ENCODE data around the gene ZNF789. TPM values are rescaled to one million over a fixed set of nuclear protein-coding genes. Genes with fewer than 3 reads are reported as not detected.

The ZNF789 gene
- 4.1 and 5.0 TPM in 2 replicates for polyA plus RNA-seq (2013)

GRCh38 chr7:99472561-99473314, at the start of gene ZNF789:
Gene ZNF789, plus strand, starts transcription at chr7:99472890. Its CDS starts 3,567 bp downstream, at chr7:99476457.
- no CpG with 5 or more reads among the region's 56 CpGs for WGBS (ENCODE audit: extremely low coverage, insufficient coverage, insufficient read length)
- no peak within 1 kb of the TSS for H2BK12ac ChIP-seq (ENCODE audit: low read length)

GRCh38 chr7:99424932-99425730, 47.6 kb upstream of the ZNF789 start:
- H3K79me2 ChIP-seq (ENCODE audit: control insufficient read depth, insufficient read depth, low read length, poor library complexity): no peaks in the 10 kb centered on the region
- no peak overlapping the region for H3K4me3 ChIP-seq (ENCODE audit: low read depth, low read length)
- no peaks in the 10 kb centered on the region for H3K79me1 ChIP-seq (ENCODE audit: low read length)
- no peak overlapping the region for H3K4ac ChIP-seq (ENCODE audit: low read depth, low read length)
- WGBS (ENCODE audit: extremely low coverage, insufficient coverage, insufficient read length): no CpG with 5 or more reads among the region's 24 CpGs
- no peaks in the 10 kb centered on the region for H3K27me3 ChIP-seq (ENCODE audit: insufficient read depth, low read length)
- no peak overlapping the region for H3K27ac ChIP-seq (ENCODE audit: low read depth, low read length)
- H3K9me3 ChIP-seq (ENCODE audit: insufficient read depth, low read depth, low read length): no peaks in the 10 kb centered on the region
- no peak overlapping the region for H4K91ac ChIP-seq (ENCODE audit: low read depth, low read length)
- H3K23ac ChIP-seq (ENCODE audit: low read length): no peak overlapping the region
- H4K12ac ChIP-seq (ENCODE audit: low read depth, low read length): no peak overlapping the region
- H3K36me3 ChIP-seq (ENCODE audit: control insufficient read depth in 1 of 2, insufficient read depth in 2 of 2, low read length in 2 of 2): peaks cover 63 to 71% of the 10 kb centered on the region in 2 experiments
- no peak overlapping the region for H2BK5ac ChIP-seq (ENCODE audit: low read depth, low read length, poor library complexity)
- H2AK5ac ChIP-seq (ENCODE audit: low read length): no peak overlapping the region
- no peak overlapping the region for H2BK120ac ChIP-seq (ENCODE audit: insufficient read depth, low read length, poor library complexity)
- H2BK12ac ChIP-seq (ENCODE audit: low read length): no peak overlapping the region
- no peaks in the 10 kb centered on the region for H3K4me1 ChIP-seq (ENCODE audit: control insufficient read depth in 1 of 2, insufficient read depth in 2 of 2, low read length in 2 of 2)
- no peak overlapping the region for H3K9ac ChIP-seq (ENCODE audit: low read length)
- H3K4me2 ChIP-seq (ENCODE audit: low read length): no peak overlapping the region
- H3K18ac ChIP-seq (ENCODE audit: low read length): no peak overlapping the region
- H3K14ac ChIP-seq (ENCODE audit: low read length): no peak overlapping the region
- no peak overlapping the region for H2AFZ ChIP-seq (ENCODE audit: insufficient read depth, low read length, poor library complexity)
- DNase-seq: no peak
- H4K8ac ChIP-seq (ENCODE audit: low read depth, low read length): no peak overlapping the region

More at GRCh38 chr7:99472561-99473314, at the start of gene ZNF789:
- Histone ChIP-seq H2BK5ac (ENCODE audit: low read depth, low read length, poor library complexity) (peak within 1 kb of the TSS; percentile 74), H2AFZ (ENCODE audit: insufficient read depth, low read length, poor library complexity) (peak within 1 kb of the TSS; percentile 99), H3K9me3 (ENCODE audit: insufficient read depth, low read depth, low read length) (no peaks in the 10 kb centered on the region), H3K4me2 (ENCODE audit: low read length) (peak within 1 kb of the TSS; percentile 98), H3K4ac (ENCODE audit: low read depth, low read length) (peak within 1 kb of the TSS; percentile 80), H3K23ac (ENCODE audit: low read length) (peak within 1 kb of the TSS; percentile 69), H3K4me3 (ENCODE audit: low read depth, low read length) (peak within 1 kb of the TSS; percentile 94), H3K4me1 (ENCODE audit: control insufficient read depth in 1 of 2, insufficient read depth in 2 of 2, low read length in 2 of 2) (peaks cover 0 to 5% of the 10 kb centered on the region in 2 experiments), H4K12ac (ENCODE audit: low read depth, low read length) (peak within 1 kb of the TSS; percentile 96), H3K79me1 (ENCODE audit: low read length) (peaks cover 7% of the 10 kb centered on the region), H3K18ac (ENCODE audit: low read length) (peak within 1 kb of the TSS; percentile 78), H3K27ac (ENCODE audit: low read depth, low read length) (peak within 1 kb of the TSS; percentile 76), H3K36me3 (ENCODE audit: control insufficient read depth in 1 of 2, insufficient read depth in 2 of 2, low read length in 2 of 2) (peaks cover 3 to 10% of the 10 kb centered on the region in 2 experiments), H2AK5ac (ENCODE audit: low read length) (peak within 1 kb of the TSS; percentile 47), H2BK120ac (ENCODE audit: insufficient read depth, low read length, poor library complexity) (peak within 1 kb of the TSS; percentile 57), H4K8ac (ENCODE audit: low read depth, low read length) (peak within 1 kb of the TSS; percentile 93), H3K79me2 (ENCODE audit: control insufficient read depth, insufficient read depth, low read length, poor library complexity) (peaks cover 8% of the 10 kb centered on the region), H3K14ac (ENCODE audit: low read length) (peak within 1 kb of the TSS; percentile 89), H3K27me3 (ENCODE audit: insufficient read depth, low read length) (no peaks in the 10 kb centered on the region), H3K9ac (ENCODE audit: low read length) (peak within 1 kb of the TSS; percentile 89), H4K91ac (ENCODE audit: low read depth, low read length) (peak within 1 kb of the TSS; percentile 81)
- peak; percentile 98 for DNase-seq

- Histone ChIP-seq H3K36me3 (ENCODE audit: control insufficient read depth in 1 of 2, insufficient read depth in 2 of 2, low read length in 2 of 2) (peaks cover 60 to 70% of the 10 kb centered on the region in 2 experiments), H2BK5ac (ENCODE audit: low read depth, low read length, poor library complexity) (no peak overlapping the region), H3K4me1 (ENCODE audit: control insufficient read depth in 1 of 2, insufficient read depth in 2 of 2, low read length in 2 of 2) (peaks cover 11 to 22% of the 10 kb centered on the region in 2 experiments), H3K23ac (ENCODE audit: low read length) (no peak overlapping the region), H3K9ac (ENCODE audit: low read length) (no peak overlapping the region), H3K4me2 (ENCODE audit: low read length) (no peak overlapping the region), H3K4ac (ENCODE audit: low read depth, low read length) (no peak overlapping the region), H3K9me3 (ENCODE audit: insufficient read depth, low read depth, low read length) (no peaks in the 10 kb centered on the region), H3K14ac (ENCODE audit: low read length) (no peak overlapping the region), H2BK12ac (ENCODE audit: low read length) (no peak overlapping the region), H3K27ac (ENCODE audit: low read depth, low read length) (no peak overlapping the region), H2AFZ (ENCODE audit: insufficient read depth, low read length, poor library complexity) (no peak overlapping the region), H4K8ac (ENCODE audit: low read depth, low read length) (no peak overlapping the region), H3K18ac (ENCODE audit: low read length) (no peak overlapping the region), H3K79me1 (ENCODE audit: low read length) (peaks cover 1% of the 10 kb centered on the region), H2BK120ac (ENCODE audit: insufficient read depth, low read length, poor library complexity) (no peak overlapping the region), H3K27me3 (ENCODE audit: insufficient read depth, low read length) (no peaks in the 10 kb centered on the region), H4K12ac (ENCODE audit: low read depth, low read length) (no peak overlapping the region), H2AK5ac (ENCODE audit: low read length) (no peak overlapping the region), H3K4me3 (ENCODE audit: low read depth, low read length) (no peak overlapping the region), H4K91ac (ENCODE audit: low read depth, low read length) (no peak overlapping the region), H3K79me2 (ENCODE audit: control insufficient read depth, insufficient read depth, low read length, poor library complexity) (no peaks in the 10 kb centered on the region)
- no peak for DNase-seq
- WGBS (ENCODE audit: extremely low coverage, insufficient coverage, insufficient read length): no CpG with 5 or more reads among the region's 10 CpGs
Observed at GRCh38 chr7:99428972-99429566, 43.6 kb upstream of the ZNF789 start.

GRCh38 chr7:99429756-99430155, 42.9 kb upstream of the ZNF789 start:
- no peak overlapping the region for H3K4me2 ChIP-seq (ENCODE audit: low read length)
- H2BK120ac ChIP-seq (ENCODE audit: insufficient read depth, low read length, poor library complexity): no peak overlapping the region
- no peak overlapping the region for H4K91ac ChIP-seq (ENCODE audit: low read depth, low read length)
- WGBS (ENCODE audit: extremely low coverage, insufficient coverage, insufficient read length): no CpG with 5 or more reads among the region's 8 CpGs
- no peak overlapping the region for H2AK5ac ChIP-seq (ENCODE audit: low read length)
- no peaks in the 10 kb centered on the region for H3K27me3 ChIP-seq (ENCODE audit: insufficient read depth, low read length)
- H3K79me1 ChIP-seq (ENCODE audit: low read length): peaks cover 1% of the 10 kb centered on the region
- H4K12ac ChIP-seq (ENCODE audit: low read depth, low read length): no peak overlapping the region
- H2BK12ac ChIP-seq (ENCODE audit: low read length): no peak overlapping the region
- no peak overlapping the region for H4K8ac ChIP-seq (ENCODE audit: low read depth, low read length)
- H3K36me3 ChIP-seq (ENCODE audit: control insufficient read depth in 1 of 2, insufficient read depth in 2 of 2, low read length in 2 of 2): peaks cover 58 to 69% of the 10 kb centered on the region in 2 experiments
- no peak overlapping the region for H2BK5ac ChIP-seq (ENCODE audit: low read depth, low read length, poor library complexity)
- no peak overlapping the region for H2AFZ ChIP-seq (ENCODE audit: insufficient read depth, low read length, poor library complexity)
- H3K9ac ChIP-seq (ENCODE audit: low read length): no peak overlapping the region
- peak overlapping the region; percentile 11 for H3K18ac ChIP-seq (ENCODE audit: low read length)
- H3K4me3 ChIP-seq (ENCODE audit: low read depth, low read length): no peak overlapping the region
- H3K9me3 ChIP-seq (ENCODE audit: insufficient read depth, low read depth, low read length): no peaks in the 10 kb centered on the region
- no peak overlapping the region for H3K23ac ChIP-seq (ENCODE audit: low read length)
- no peak overlapping the region for H3K27ac ChIP-seq (ENCODE audit: low read depth, low read length)
- no peak for DNase-seq
- H3K4ac ChIP-seq (ENCODE audit: low read depth, low read length): no peak overlapping the region
- peaks cover 11 to 22% of the 10 kb centered on the region in 2 experiments for H3K4me1 ChIP-seq (ENCODE audit: control insufficient read depth in 1 of 2, insufficient read depth in 2 of 2, low read length in 2 of 2)
- H3K79me2 ChIP-seq (ENCODE audit: control insufficient read depth, insufficient read depth, low read length, poor library complexity): no peaks in the 10 kb centered on the region
- H3K14ac ChIP-seq (ENCODE audit: low read length): no peak overlapping the region

Data from trophoblast cell (in vitro differentiated cells and primary cell).